RWPE2 (cell line): ENCODE measurements around the gene SLX4IP.

Source experiments
- ATAC-seq: fragments of 200-7000 bp; cut with Tn5 transposase; 3 replicates; pipeline ENCODE4 v1.9.1; 2021; ENCODE audit warnings: low read depth
- DNase-seq: peaks from one replicate; pipeline ENCODE4 v3.0.0-alpha.2; 2020; ENCODE audit warnings: low spot score
- H3K27ac ChIP-seq: fragments of 450-650 bp; 2 replicates; pipeline ENCODE4 v1.5.1; 2017; ENCODE audit warnings: mild to moderate bottlenecking; ENCODE audit not compliant: poor library complexity, severe bottlenecking
- H3K27me3 ChIP-seq: fragments of 250-450 bp; sonication (Bioruptor Pico); 2 replicates; pipeline ENCODE4 v1.5.1; 2021; ENCODE audit warnings: mild to moderate bottlenecking, moderate library complexity; ENCODE audit not compliant: insufficient read depth, poor library complexity, severe bottlenecking
- H3K36me3 ChIP-seq: fragments of 250-450 bp; sonication (Bioruptor Pico); 2 replicates; pipeline ENCODE4 v1.5.1; 2020; ENCODE audit warnings: low read depth, mild to moderate bottlenecking, moderate library complexity
- H3K4me1 ChIP-seq: fragments of 250-450 bp; sonication (Bioruptor Pico); 2 replicates; pipeline ENCODE4 v1.5.1; 2021; ENCODE audit warnings: mild to moderate bottlenecking, moderate library complexity; ENCODE audit not compliant: insufficient read depth, poor library complexity, severe bottlenecking
- H3K4me3 ChIP-seq: fragments of 250-450 bp; sonication (Bioruptor Pico); 2 replicates; pipeline ENCODE4 v1.5.1; 2021; ENCODE audit warnings: mild to moderate bottlenecking, moderate library complexity; ENCODE audit not compliant: severe bottlenecking
- H3K9me3 ChIP-seq: fragments of 250-450 bp; sonication (Bioruptor Pico); 2 replicates; pipeline ENCODE4 v1.5.1; 2021; ENCODE audit warnings: mild to moderate bottlenecking, moderate library complexity; ENCODE audit not compliant: severe bottlenecking
- TF ChIP-seq, protein P1 (sequence below): fragments of 450-650 bp; IDR thresholded peaks from one replicate; pipeline ENCODE4 v1.5.1; 2017; ENCODE audit warnings: mild to moderate bottlenecking, moderate library complexity; ENCODE audit not compliant: poor library complexity, severe bottlenecking

SLX4IP gene

DNA sequence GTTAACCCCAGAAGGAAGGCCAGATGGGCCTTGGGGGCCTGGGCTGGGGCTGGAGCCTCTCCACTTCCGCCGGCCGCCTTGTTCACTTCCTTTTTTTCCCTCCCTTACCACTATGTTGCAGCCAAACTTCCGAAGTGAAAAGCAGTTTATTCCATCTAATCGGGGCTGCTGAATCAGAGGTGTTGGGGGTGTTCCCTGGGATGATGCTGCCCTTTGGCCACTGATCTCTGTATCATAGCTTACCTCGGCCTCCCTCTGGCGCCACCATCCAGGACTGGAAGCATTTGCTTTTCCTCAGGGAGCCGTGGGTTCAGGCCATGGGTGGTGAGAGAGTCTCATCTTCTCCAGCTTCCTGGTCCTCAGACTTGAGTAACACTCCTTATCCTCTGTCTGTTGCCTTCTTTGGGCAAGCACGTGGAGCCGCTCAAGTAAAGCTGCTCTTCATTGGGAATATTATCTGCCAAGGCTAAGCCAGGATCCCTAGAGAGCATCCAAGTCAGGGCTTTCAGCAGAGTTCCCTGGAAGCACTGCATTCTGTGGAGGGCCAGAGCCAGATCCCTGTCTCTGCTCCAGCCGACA is 39.6 kb downstream of the SLX4IP start:
- DNase-seq (no peak), ATAC-seq (no peak)
- H3K27me3 ChIP-seq, result no peaks in the 10 kb centered on the region
- H3K36me3 ChIP-seq, result no peaks in the 10 kb centered on the region
- no peaks in the 10 kb centered on the region for H3K9me3 ChIP-seq
- TF ChIP-seq, protein P1, sequence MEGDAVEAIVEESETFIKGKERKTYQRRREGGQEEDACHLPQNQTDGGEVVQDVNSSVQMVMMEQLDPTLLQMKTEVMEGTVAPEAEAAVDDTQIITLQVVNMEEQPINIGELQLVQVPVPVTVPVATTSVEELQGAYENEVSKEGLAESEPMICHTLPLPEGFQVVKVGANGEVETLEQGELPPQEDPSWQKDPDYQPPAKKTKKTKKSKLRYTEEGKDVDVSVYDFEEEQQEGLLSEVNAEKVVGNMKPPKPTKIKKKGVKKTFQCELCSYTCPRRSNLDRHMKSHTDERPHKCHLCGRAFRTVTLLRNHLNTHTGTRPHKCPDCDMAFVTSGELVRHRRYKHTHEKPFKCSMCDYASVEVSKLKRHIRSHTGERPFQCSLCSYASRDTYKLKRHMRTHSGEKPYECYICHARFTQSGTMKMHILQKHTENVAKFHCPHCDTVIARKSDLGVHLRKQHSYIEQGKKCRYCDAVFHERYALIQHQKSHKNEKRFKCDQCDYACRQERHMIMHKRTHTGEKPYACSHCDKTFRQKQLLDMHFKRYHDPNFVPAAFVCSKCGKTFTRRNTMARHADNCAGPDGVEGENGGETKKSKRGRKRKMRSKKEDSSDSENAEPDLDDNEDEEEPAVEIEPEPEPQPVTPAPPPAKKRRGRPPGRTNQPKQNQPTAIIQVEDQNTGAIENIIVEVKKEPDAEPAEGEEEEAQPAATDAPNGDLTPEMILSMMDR, result no peak
- H3K4me1 ChIP-seq, result no peaks in the 10 kb centered on the region
- no peak overlapping the region for H3K4me3 ChIP-seq
- H3K27ac ChIP-seq, result no peak overlapping the region

DNA sequence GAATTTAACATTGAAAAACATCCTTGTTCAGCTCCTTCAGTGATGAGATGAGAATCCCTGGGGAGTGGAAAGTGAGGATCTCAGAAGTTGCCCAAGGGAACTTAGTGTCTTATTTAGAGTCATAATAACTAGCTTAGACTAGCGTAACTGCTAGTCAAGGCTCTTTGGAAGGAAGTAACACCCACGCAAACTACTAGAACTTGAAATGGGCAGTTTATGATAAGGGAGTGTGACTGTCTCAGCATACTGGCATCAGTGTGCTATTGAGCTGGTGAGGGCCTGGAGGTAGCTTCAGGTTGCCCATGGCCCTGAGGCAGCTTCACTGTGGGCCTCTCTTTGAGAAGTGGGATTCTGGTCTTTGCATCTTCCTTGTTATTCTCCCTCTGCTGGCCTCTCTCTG is 40.1 kb downstream of the SLX4IP start:
- ATAC-seq (no peak), DNase-seq (no peak)
- no peaks in the 10 kb centered on the region for H3K9me3 ChIP-seq
- no peak overlapping the region for H3K27ac ChIP-seq
- H3K4me1 ChIP-seq, result no peaks in the 10 kb centered on the region
- H3K27me3 ChIP-seq, result no peaks in the 10 kb centered on the region
- no peaks in the 10 kb centered on the region for H3K36me3 ChIP-seq
- H3K4me3 ChIP-seq, result no peak overlapping the region
- TF ChIP-seq, protein P1, result no peak

DNA sequence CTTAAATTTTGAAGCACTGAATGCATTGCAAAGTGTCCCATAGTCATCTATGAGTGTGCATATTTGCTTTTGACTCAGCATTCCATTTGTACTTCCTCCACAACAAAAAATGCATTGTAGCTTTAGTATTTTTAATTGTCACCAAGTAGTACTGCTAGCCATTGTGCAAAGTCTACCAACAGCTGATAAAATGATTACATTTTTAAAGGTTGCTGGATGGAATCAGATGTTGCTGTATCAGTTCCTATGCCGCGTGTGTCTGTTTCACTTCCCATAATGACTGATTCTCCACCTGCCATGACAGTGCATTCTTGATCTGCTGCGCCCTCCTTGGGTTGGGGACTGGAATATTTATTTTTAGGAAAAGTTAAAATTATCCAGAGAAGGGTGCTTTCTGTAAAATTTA is 41.2 kb downstream of the SLX4IP start:
- no peak overlapping the region for H3K4me3 ChIP-seq
- DNase-seq (no peak), ATAC-seq (no peak)
- TF ChIP-seq, protein P1, result no peak
- H3K27me3 ChIP-seq, result no peaks in the 10 kb centered on the region
- no peaks in the 10 kb centered on the region for H3K9me3 ChIP-seq
- no peaks in the 10 kb centered on the region for H3K4me1 ChIP-seq
- H3K27ac ChIP-seq, result no peak overlapping the region
- no peaks in the 10 kb centered on the region for H3K36me3 ChIP-seq

DNA sequence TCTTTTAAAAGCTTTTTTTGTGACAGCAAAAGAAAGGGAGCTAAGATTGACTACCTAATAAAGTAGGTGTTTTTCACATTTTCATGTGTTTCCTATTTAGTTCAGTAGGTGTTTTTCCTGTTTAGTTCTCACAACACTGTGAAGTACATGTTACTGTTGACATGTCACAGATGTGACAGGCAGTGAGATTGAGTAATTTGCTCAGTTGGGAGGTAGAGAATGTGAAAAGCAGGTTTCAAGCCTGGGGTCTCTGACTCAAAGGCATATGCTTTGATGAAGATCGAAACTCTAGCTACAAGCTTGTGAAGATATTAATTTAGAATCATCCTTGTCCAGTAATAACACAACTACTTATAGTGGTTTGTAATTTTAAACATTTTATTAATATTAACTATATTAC is 43.1 kb downstream of the SLX4IP start:
- Histone ChIP-seq H3K36me3 (no peaks in the 10 kb centered on the region), H3K27ac (no peak overlapping the region), H3K4me3 (no peak overlapping the region), H3K9me3 (no peaks in the 10 kb centered on the region), H3K4me1 (no peaks in the 10 kb centered on the region), H3K27me3 (no peaks in the 10 kb centered on the region)
- DNase-seq (no peak), ATAC-seq (no peak)
- TF ChIP-seq, protein P1, result no peak

DNA sequence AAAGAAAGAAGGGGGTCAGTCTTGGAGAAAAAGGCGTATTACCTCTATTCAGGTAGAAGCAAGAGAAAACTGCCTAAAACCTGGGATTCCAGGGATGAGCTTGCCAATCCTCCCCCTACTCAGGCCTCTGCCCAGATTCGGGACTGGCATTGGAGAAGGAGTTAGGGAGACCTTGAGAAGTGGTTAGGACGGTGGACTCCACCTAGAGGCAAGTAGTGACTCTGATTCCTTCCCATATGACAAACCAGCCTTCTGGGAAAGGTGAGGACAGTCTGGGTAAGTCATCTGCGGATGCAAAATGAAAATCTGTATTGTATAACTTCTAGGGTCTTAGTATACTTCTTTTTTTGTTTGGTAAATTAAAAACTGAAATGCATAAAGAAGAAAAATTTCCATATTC is 43.8 kb downstream of the SLX4IP start:
- DNase-seq (no peak), ATAC-seq (no peak)
- Histone ChIP-seq H3K27me3 (no peaks in the 10 kb centered on the region), H3K36me3 (no peaks in the 10 kb centered on the region), H3K4me3 (no peak overlapping the region), H3K27ac (no peak overlapping the region), H3K9me3 (no peaks in the 10 kb centered on the region), H3K4me1 (no peaks in the 10 kb centered on the region)
- TF ChIP-seq, protein P1, result peak; percentile 20
